DND-41 (cell line): ENCODE measurements around the gene BBS7.

ENCODE experiments used
- ATAC-seq: fragments of 200-7000 bp; cut with Tn5 transposase; 3 replicates; pipeline ENCODE4 v1.9.1; 2021; ENCODE audit warnings: low read depth; ENCODE audit not compliant: insufficient read depth
- DNase-seq: peaks from one replicate; pipeline ENCODE4 v3.0.0-alpha.2; 2020
- H2AFZ ChIP-seq: 2 replicates; pipeline ENCODE4 v1.6.0; 2012; ENCODE audit warnings: low read depth, low read length
- H3K27ac ChIP-seq: 2 replicates; pipeline ENCODE4 v1.5.1; 2012; ENCODE audit warnings: low read length, inconsistent platforms
- H3K27me3 ChIP-seq: fragments of 200-600 bp; sonication (generic); 2 replicates; pipeline ENCODE4 v1.6.0; 2012; ENCODE audit warnings: low read length, mild to moderate bottlenecking, inconsistent platforms; ENCODE audit not compliant: insufficient read depth, poor library complexity
- H3K36me3 ChIP-seq: 2 replicates; pipeline ENCODE4 v1.5.1; 2012; ENCODE audit warnings: low read length, inconsistent platforms; ENCODE audit not compliant: insufficient read depth
- H3K4me1 ChIP-seq: 2 replicates; pipeline ENCODE4 v1.5.1; 2012; ENCODE audit warnings: mild to moderate bottlenecking, low read length; ENCODE audit not compliant: insufficient read depth
- H3K4me2 ChIP-seq: 2 replicates; pipeline ENCODE4 v1.6.0; 2012; ENCODE audit warnings: mild to moderate bottlenecking, moderate library complexity, low read length, inconsistent platforms; ENCODE audit not compliant: insufficient read depth
- H3K4me3 ChIP-seq, 2 experiments: fragments of 200-600 bp in 1 of 2; shearing (Covaris generic) in 1 of 2; 2 replicates each; pipeline ENCODE4 v1.5.1; 2012 to 2016; ENCODE audit warnings: inconsistent platforms in 2 of 2, low read length in 2 of 2, mild to moderate bottlenecking in 2 of 2, low read depth in 1 of 2, moderate library complexity in 1 of 2
- H3K79me2 ChIP-seq: 2 replicates; pipeline ENCODE4 v1.6.0; 2012; ENCODE audit warnings: low read length, inconsistent platforms; ENCODE audit not compliant: insufficient read depth
- H3K9ac ChIP-seq: 2 replicates; pipeline ENCODE4 v1.6.0; 2012; ENCODE audit warnings: low read depth, mild to moderate bottlenecking, inconsistent platforms, low read length, moderate library complexity
- H3K9me3 ChIP-seq: 2 replicates; pipeline ENCODE4 v1.5.1; 2012; ENCODE audit warnings: low read length, moderate library complexity, mild to moderate bottlenecking, inconsistent platforms; ENCODE audit not compliant: insufficient read depth, severe bottlenecking
- H4K20me1 ChIP-seq: 2 replicates; pipeline ENCODE4 v1.6.0; 2012; ENCODE audit warnings: low read length; ENCODE audit not compliant: insufficient read depth
- EZH2 ChIP-seq: IDR thresholded peaks from 3 replicates; pipeline ENCODE4 v1.6.1; 2012; ENCODE audit warnings: borderline replicate concordance, low read depth, mild to moderate bottlenecking, moderate library complexity, low read length, inconsistent platforms; ENCODE audit not compliant: severe bottlenecking
- TF ChIP-seq, protein P1 (sequence below): IDR thresholded peaks from 2 replicates; pipeline ENCODE4 v1.5.1; 2012; ENCODE audit warnings: borderline replicate concordance, low read length, moderate library complexity, mild to moderate bottlenecking; ENCODE audit not compliant: poor library complexity, severe bottlenecking; ENCODE audit errors: extremely low read depth

BBS7 gene

DNA sequence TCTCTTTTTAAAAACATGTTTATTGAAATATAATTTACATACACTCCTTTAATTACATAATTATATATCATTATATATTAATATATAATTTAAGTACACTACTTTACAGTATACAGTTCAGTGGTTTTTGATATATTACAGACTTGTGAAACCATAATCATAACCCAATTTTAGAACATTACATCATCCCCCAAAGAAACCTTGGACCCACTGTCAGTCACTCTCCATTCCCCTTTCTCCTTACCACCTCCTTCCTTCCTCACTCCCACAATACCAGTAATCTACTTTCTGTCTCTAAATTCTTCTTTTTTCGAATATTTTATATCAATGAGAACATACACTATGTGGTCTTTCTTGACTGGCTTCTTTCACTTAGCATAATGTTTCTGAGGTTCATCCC is 87.1 kb downstream of the BBS7 start:
- no peak overlapping the region for H3K9ac ChIP-seq
- DNase-seq (no peak), ATAC-seq (no peak)
- H3K4me2 ChIP-seq: no peak overlapping the region
- no peaks in the 10 kb centered on the region for H3K9me3 ChIP-seq
- H4K20me1 ChIP-seq: no peaks in the 10 kb centered on the region
- H3K27ac ChIP-seq: no peak overlapping the region
- no peaks in the 10 kb centered on the region for H3K4me1 ChIP-seq
- no peaks in the 10 kb centered on the region for H3K27me3 ChIP-seq
- H2AFZ ChIP-seq: no peak overlapping the region
- TF ChIP-seq, protein P1, sequence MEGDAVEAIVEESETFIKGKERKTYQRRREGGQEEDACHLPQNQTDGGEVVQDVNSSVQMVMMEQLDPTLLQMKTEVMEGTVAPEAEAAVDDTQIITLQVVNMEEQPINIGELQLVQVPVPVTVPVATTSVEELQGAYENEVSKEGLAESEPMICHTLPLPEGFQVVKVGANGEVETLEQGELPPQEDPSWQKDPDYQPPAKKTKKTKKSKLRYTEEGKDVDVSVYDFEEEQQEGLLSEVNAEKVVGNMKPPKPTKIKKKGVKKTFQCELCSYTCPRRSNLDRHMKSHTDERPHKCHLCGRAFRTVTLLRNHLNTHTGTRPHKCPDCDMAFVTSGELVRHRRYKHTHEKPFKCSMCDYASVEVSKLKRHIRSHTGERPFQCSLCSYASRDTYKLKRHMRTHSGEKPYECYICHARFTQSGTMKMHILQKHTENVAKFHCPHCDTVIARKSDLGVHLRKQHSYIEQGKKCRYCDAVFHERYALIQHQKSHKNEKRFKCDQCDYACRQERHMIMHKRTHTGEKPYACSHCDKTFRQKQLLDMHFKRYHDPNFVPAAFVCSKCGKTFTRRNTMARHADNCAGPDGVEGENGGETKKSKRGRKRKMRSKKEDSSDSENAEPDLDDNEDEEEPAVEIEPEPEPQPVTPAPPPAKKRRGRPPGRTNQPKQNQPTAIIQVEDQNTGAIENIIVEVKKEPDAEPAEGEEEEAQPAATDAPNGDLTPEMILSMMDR: no peak
- no peak for TF ChIP-seq EZH2
- no peaks in the 10 kb centered on the region for H3K36me3 ChIP-seq
- H3K79me2 ChIP-seq: no peaks in the 10 kb centered on the region
- H3K4me3 ChIP-seq: no peak overlapping the region

DNA sequence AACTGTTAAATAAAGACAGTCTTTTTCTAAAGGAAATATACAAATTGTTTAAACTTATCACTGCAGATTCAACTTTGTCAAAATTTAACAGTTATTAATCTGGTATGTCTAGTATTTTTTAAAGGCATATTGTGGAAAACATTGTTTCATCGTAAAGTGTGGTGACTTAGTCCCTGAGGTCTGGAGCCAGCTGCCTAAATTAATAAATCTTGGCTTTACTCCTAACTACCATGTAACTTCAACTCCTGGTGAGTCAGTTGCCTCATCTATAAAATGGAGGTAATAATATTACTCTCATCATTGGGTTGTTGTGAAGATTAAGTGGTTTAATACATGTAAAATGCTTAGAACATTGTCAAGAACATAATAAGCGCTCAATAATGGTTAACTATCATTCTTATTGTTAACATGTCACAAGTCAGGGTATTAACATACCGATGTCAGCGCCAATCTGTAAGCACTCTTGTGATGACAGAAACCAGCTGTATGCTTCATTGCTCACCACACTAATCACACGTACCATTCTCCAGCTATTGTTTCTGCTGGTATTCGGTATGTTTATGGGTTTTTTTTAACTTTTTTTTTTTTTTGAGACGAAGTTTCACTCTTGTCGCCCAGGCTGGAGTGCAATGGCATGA is 91.2 kb downstream of the BBS7 start:
- TF ChIP-seq, protein P1: no peak
- TF ChIP-seq EZH2: no peak
- H3K27ac ChIP-seq: no peak overlapping the region
- H3K9me3 ChIP-seq: no peaks in the 10 kb centered on the region
- DNase-seq (no peak), ATAC-seq (no peak)
- no peak overlapping the region for H3K4me3 ChIP-seq
- H4K20me1 ChIP-seq: no peaks in the 10 kb centered on the region
- no peak overlapping the region for H3K9ac ChIP-seq
- H3K27me3 ChIP-seq: no peaks in the 10 kb centered on the region
- no peaks in the 10 kb centered on the region for H3K79me2 ChIP-seq
- H3K4me2 ChIP-seq: no peak overlapping the region
- H3K4me1 ChIP-seq: no peaks in the 10 kb centered on the region
- no peaks in the 10 kb centered on the region for H3K36me3 ChIP-seq
- H2AFZ ChIP-seq: no peak overlapping the region

DNA sequence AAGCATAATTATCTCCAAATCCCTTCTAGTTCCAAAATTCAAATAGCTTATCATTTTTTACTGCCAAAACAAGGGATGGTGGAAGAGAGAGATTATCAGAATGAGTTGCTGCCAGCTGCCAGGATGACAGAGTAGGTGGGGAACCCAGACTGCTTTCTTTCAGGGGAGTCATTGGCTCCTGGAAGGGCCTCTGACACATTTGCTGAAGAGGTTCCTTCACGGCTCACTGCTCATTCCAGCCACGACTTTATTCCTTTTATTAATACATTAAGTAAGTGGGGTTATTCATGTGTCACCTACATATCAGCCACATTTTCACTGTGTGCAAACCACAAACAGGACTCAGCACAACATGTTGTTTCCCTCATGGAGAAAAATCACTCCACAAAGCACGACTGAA is 92.6 kb downstream of the BBS7 start:
- H3K4me2 ChIP-seq: no peak overlapping the region
- no peaks in the 10 kb centered on the region for H3K79me2 ChIP-seq
- no peak for DNase-seq
- no peak for ATAC-seq
- H3K9me3 ChIP-seq: no peaks in the 10 kb centered on the region
- H3K9ac ChIP-seq: no peak overlapping the region
- no peaks in the 10 kb centered on the region for H4K20me1 ChIP-seq
- H3K27ac ChIP-seq: no peak overlapping the region
- no peak overlapping the region for H2AFZ ChIP-seq
- TF ChIP-seq EZH2: no peak
- TF ChIP-seq, protein P1: no peak
- no peak overlapping the region for H3K4me3 ChIP-seq
- peaks cover 3% of the 10 kb centered on the region; the same call in 1 of the 2 replicates for H3K4me1 ChIP-seq
- H3K27me3 ChIP-seq: no peaks in the 10 kb centered on the region
- no peaks in the 10 kb centered on the region for H3K36me3 ChIP-seq
